Heart right ventricle (tissue), 16 donors: Measurements from ENCODE around the gene ROBO1. TPM values are rescaled to one million over a fixed set of nuclear protein-coding genes. Genes with fewer than 3 reads are reported as not detected.

Experiments
- ATAC-seq, 8 donors: fragments of 200-7000 bp; cut with Tn5 transposase; one replicate each; pipeline ENCODE4 v1.9.1; 2020; ENCODE audit warnings: mild to moderate bottlenecking in 8 of 8, moderate library complexity in 8 of 8, moderate number of reproducible peaks in 1 of 8
- DNase-seq, 2 donors: peaks; one replicate each; pipeline ENCODE4 v3.0.0-alpha.2; 2020
- H3K27ac ChIP-seq, 10 donors: fragments of 200-600 bp; sonication (generic) in 2 of 10; one replicate each; pipeline versions ENCODE4 v1.5.0 to v1.8.0; 2020 to 2022; ENCODE audit warnings: mild to moderate bottlenecking in 3 of 10
- H3K27me3 ChIP-seq, 7 donors: fragments of 200-600 bp; one replicate each; pipeline ENCODE4 v1.8.0; 2021 to 2022; ENCODE audit warnings: mild to moderate bottlenecking in 2 of 7
- H3K36me3 ChIP-seq, 9 donors: fragments of 200-600 bp; sonication (generic) in 1 of 9; one replicate each; pipeline versions ENCODE4 v1.5.0 to v1.8.0; 2020 to 2022; ENCODE audit warnings: mild to moderate bottlenecking in 2 of 9
- H3K4me1 ChIP-seq, 9 donors: fragments of 200-600 bp; sonication (generic) in 1 of 9; one replicate each; pipeline versions ENCODE4 v1.5.0 to v1.8.0; 2020 to 2022; ENCODE audit warnings: mild to moderate bottlenecking in 4 of 9
- H3K4me3 ChIP-seq, 10 donors: fragments of 200-600 bp; sonication (generic) in 2 of 10; one replicate each; pipeline versions ENCODE4 v1.5.0 to v1.8.0; 2020 to 2022; ENCODE audit warnings: mild to moderate bottlenecking in 7 of 10, moderate library complexity in 2 of 10
- H3K9me3 ChIP-seq, 11 donors: fragments of 200-600 bp in 10 of 11; sonication (generic) in 2 of 11; one replicate each; pipeline versions ENCODE4 v1.5.0 to v1.8.0; 2013 to 2022; ENCODE audit warnings: mild to moderate bottlenecking in 2 of 11, control low read depth in 1 of 11, moderate library complexity in 1 of 11
- WGBS, 2 donors: extraction: QIAGEN DNeasy Blood & Tissue Kit; methylation state at CpG; one replicate each; pipeline ENCODE4 v1.1.7; 2013; ENCODE audit warnings: inconsistent platforms in 1 of 2; 5-methylcytosine and 5-hydroxymethylcytosine counted together
- intact Hi-C, 10 donors: fragments of 100-400 bp; cut with DNase I; formaldehyde crosslinking; loops; one replicate each; pipeline versions ENCODE4 v1.11.1 to v1.14.2; 2022
- polyA plus RNA-seq, 2 donors: library from polyadenylated mRNA; stranded (reverse); fragments of 200-250 nt; gene quantifications; one replicate each; pipeline ENCODE4 v1.2.3, GENCODE V29; 2013
- total RNA-seq, 10 donors: library from RNA; stranded (reverse); fragmentation: NEBNext Ultra II Directional in 3 of 10; extraction: Animal tissue kit (Norgen Biotek cat#: 25700) in 3 of 10; gene quantifications; one replicate each; pipeline versions ENCODE4 v1.2.1 to v1.2.4, GENCODE V29; 2021 to 2023
- TF ChIP-seq, protein P1 (sequence below), 9 donors: fragments of 200-600 bp; sonication (generic) in 2 of 9; IDR thresholded peaks; one replicate each; pipeline versions ENCODE4 v1.5.0 to v1.8.0; 2021 to 2022; ENCODE audit warnings: antibody characterized with exemption in 9 of 9, mild to moderate bottlenecking in 5 of 9, moderate library complexity in 1 of 9
- donor health status: Arrhythmogenic right ventricular cardiomyopathy.
- donor health status: ischemic (EF 13 %, LVEDD 7.1; RV severe dilation, severe dysfunction).
- donor health status: healthy with polysubstance abuse.
- donor health status: DM: no; HTN: yes; CAD: no.
- donor health status: DM: no; HTN: no; CAD: no.
- donor health status: ischemic (EF 25% LVEDD 6.9; RV normal size, moderate dysfunction).
- donor health status: ischemic (EF 25% LVEDD 5.7; RV mildly dilated, moderate dysfunction).
- donor health status: healthy.
- donor health status: DM: yes; HTN: yes; CAD: no.
- donor health status: Ischemic cardiomyopathy.
- donor health status: ischemic (EF 35%, LVEDD 5.7; RV mildly dilated, moderate dysfunction).
- donor health status: nonischemic (EF 11% LVEDD 7.7; RV severe dilation, severe dysfunction).
- donor health status: DM: yes; HTN: yes; CAD: no.
- donor health status: PGD.
- donor health status: ischemic (EF 29% LVEDD 5.4; RV normal size, mild dysfunction).
- donor health status: nonischemic (EF 23%, LVEDD 6.1; RV moderate dilation, normal function).

ROBO1 gene
- total and polyA plus RNA-seq, 12 donors, result 2.8 to 13.9 (median 5.6) TPM

DNA sequence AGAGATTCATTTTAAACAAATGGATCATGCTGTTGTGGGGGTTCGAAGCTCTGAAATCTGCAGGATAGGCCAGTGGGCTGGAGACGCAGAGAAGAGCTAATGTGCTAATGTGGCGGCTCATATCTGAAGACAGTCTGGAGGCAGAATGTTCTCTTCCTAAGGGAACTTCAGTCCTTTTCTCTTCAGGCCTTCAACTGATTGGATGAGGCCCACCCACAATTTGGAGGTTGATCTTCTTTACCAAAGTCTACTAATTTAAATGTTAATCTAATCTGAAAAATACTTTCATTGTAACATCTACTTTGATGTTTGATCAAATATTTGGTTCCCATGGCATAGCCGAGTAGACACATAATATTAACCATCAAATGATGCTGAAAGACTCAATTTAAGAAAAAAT lies 940.2 kb downstream of the ROBO1 start:
- 70 to 83% methylated on average over 4 of the region's 4 CpGs for WGBS, 2 donors
- peaks cover 0 to 4% (median 0%) of the 10 kb centered on the region in 9 donors for H3K4me1 ChIP-seq
- no peak overlapping the region for H3K27ac ChIP-seq
- intact Hi-C loops, result no loop called here
- H3K9me3 ChIP-seq, result no peaks in the 10 kb centered on the region
- TF ChIP-seq, protein P1, sequence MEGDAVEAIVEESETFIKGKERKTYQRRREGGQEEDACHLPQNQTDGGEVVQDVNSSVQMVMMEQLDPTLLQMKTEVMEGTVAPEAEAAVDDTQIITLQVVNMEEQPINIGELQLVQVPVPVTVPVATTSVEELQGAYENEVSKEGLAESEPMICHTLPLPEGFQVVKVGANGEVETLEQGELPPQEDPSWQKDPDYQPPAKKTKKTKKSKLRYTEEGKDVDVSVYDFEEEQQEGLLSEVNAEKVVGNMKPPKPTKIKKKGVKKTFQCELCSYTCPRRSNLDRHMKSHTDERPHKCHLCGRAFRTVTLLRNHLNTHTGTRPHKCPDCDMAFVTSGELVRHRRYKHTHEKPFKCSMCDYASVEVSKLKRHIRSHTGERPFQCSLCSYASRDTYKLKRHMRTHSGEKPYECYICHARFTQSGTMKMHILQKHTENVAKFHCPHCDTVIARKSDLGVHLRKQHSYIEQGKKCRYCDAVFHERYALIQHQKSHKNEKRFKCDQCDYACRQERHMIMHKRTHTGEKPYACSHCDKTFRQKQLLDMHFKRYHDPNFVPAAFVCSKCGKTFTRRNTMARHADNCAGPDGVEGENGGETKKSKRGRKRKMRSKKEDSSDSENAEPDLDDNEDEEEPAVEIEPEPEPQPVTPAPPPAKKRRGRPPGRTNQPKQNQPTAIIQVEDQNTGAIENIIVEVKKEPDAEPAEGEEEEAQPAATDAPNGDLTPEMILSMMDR (IDR thresholded peaks at IDR 0.05), result no peak
- H3K4me3 ChIP-seq, result no peak overlapping the region
- no peaks in the 10 kb centered on the region for H3K27me3 ChIP-seq
- DNase-seq, result no peak
- H3K36me3 ChIP-seq, result no peaks in the 10 kb centered on the region
- no peak for ATAC-seq

DNA sequence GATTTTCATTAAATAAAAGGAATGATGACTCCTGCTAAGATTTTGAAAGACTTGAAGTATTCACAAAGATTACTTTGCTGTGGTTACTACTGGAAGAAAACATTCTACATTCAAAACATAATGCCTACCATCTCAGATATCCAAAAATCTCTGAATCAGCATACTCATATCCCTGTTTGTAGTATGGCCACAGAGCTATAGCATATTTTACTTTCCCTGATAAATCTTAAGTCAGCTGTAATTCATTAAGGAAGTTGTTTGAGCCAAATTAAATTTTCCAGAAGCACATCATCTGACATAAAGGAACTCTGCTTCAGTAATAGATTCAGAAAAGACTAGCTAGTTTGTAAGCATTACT lies 942.0 kb downstream of the ROBO1 start:
- Histone ChIP-seq H3K27ac (no peak overlapping the region), H3K4me3 (no peak overlapping the region), H3K9me3 (no peaks in the 10 kb centered on the region), H3K27me3 (no peaks in the 10 kb centered on the region), H3K4me1 (peaks cover 0 to 5% (median 0%) of the 10 kb centered on the region in 9 donors), H3K36me3 (no peaks in the 10 kb centered on the region)
- intact Hi-C loops, result no loop called here
- ATAC-seq (no peak), DNase-seq (no peak)
- TF ChIP-seq, protein P1 (IDR thresholded peaks at IDR 0.05), result no peak

DNA sequence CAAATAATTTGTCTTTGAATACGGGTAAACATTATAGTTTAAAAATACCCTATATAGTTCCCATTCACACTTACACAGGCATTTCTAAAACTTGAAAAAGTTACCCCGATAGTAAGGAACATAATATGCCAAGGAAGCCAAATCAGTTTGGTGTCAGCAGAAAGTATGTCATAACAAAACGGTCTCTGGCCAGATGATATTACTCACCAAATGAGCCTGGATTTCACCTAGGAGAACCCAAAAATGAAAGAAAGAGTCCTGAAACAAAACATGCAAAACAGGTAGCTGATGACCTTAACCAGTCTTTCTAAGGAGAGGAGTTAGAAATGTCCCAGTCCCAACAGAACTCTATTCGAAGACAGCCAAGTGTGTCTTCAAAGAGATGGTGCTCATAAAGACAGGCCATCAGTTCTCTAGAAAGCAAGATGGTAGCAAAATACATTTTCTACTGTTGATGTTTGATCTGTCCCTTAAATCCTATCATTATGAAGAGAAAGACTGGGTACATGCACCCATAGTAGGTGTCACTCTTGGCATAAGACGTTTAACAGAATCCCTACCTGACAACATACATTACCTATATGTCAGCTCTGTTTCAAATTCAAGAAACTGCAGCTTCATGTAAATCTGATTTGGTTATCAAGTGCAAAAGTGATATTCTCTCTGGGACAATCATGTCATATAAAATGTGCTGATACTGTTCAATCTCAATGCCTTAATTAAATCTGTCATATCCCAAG lies 942.5 kb downstream of the ROBO1 start:
- H3K4me1 ChIP-seq, result peaks cover 0 to 9% (median 0%) of the 10 kb centered on the region in 9 donors
- H3K27me3 ChIP-seq, result no peaks in the 10 kb centered on the region
- no peak overlapping the region for H3K4me3 ChIP-seq
- WGBS, 2 donors, result 65 to 69% methylated on average over 5 of the region's 5 CpGs
- ATAC-seq (peak in 1 of 8 donors; percentile 27), DNase-seq (no peak)
- intact Hi-C loops, result no loop called here
- H3K27ac ChIP-seq, result no peak overlapping the region
- no peaks in the 10 kb centered on the region for H3K36me3 ChIP-seq
- TF ChIP-seq, protein P1 (IDR thresholded peaks at IDR 0.05), result no peak
- H3K9me3 ChIP-seq, result no peaks in the 10 kb centered on the region

DNA sequence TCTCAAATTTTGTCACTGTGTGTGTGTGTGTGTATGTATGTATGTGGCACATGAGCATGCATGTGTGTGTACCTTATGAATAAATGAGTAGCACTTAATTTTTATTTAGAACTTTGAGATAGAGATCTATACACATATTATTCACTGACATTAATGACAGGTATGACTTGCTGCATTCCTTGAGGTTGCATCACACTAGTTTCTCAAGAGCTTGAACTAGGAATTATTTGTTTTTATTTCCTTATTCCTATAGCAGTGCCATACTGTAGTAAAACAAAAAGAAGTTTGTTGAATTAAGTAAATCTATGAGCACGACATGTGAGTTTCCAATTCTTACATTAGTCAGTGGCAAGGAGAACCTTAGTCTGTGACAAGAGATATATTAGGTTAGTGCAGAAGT lies 943.9 kb downstream of the ROBO1 start:
- Histone ChIP-seq H3K27me3 (no peaks in the 10 kb centered on the region), H3K27ac (no peak overlapping the region), H3K4me3 (no peak overlapping the region), H3K36me3 (no peaks in the 10 kb centered on the region), H3K4me1 (peaks cover 0 to 18% (median 0%) of the 10 kb centered on the region in 9 donors), H3K9me3 (no peaks in the 10 kb centered on the region)
- no peak for ATAC-seq
- 86 to 90% methylated on average over 1 of the region's 1 CpG for WGBS, 2 donors
- intact Hi-C loops, result no loop called here
- no peak for DNase-seq
- TF ChIP-seq, protein P1 (IDR thresholded peaks at IDR 0.05), result no peak
